ENCODE measurements around the gene KCTD14.
"Not testable (repeated sequence)": the region's sequence is repeated elsewhere in the genome, so short reads cannot be mapped to it uniquely, and the experiment has no call there.

Gene KCTD14

GRCh38 chr11:78039919-78040671 lies 17.0 kb upstream of the KCTD14 start:
- H3K4me1 ChIP-seq (ENCODE audit: insufficient read depth, low read length), result peaks cover 8% of the 10 kb centered on the region; the same call in 1 of the 2 replicates
- no peaks in the 10 kb centered on the region for H3K36me3 ChIP-seq (ENCODE audit: insufficient read depth, low read length)
- no peak overlapping the region for H3K9ac ChIP-seq (ENCODE audit: low read depth, low read length)
- H3K9me3 ChIP-seq (ENCODE audit: control insufficient read depth, insufficient read depth, low read length), result no peaks in the 10 kb centered on the region

DNA sequence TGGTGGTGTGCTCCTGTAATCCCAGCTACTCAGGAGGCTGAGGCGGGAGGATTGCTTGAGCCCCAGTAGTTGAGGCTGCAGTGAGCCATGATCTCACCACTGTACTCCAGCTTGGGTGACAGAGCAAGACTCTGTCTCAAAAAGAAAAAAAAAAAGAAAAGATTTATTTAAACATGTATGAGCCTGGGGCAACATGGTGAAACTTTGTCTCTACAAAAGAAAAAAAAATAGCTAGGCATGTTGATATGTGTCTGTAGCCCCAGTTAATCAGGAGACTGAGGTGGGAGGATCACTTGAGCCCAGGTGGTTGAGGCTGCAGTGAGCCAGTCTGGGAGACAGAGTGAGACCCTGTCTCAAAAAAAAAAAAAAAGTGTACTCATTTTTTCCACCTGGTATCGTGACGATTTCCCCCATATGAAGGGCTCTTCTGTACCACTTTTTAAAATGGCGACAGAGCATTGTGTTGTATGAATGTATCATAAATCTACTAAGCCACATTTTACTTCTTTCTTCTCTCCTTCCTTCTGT lies 16.4 kb upstream of the KCTD14 start:
- Histone ChIP-seq H3K9me3 (ENCODE audit: control insufficient read depth, insufficient read depth, low read length) (no peaks in the 10 kb centered on the region), H3K4me1 (ENCODE audit: insufficient read depth, low read length) (peaks cover 8% of the 10 kb centered on the region; the same call in 1 of the 2 replicates), H3K36me3 (ENCODE audit: insufficient read depth, low read length) (no peaks in the 10 kb centered on the region), H3K9ac (ENCODE audit: low read depth, low read length) (no peak overlapping the region)

GRCh38 chr11:78038697-78039313 lies 15.7 kb upstream of the KCTD14 start:
- H3K4me1 ChIP-seq (ENCODE audit: insufficient read depth, low read length), result peaks cover 8% of the 10 kb centered on the region; the same call in 1 of the 2 replicates
- H3K36me3 ChIP-seq (ENCODE audit: insufficient read depth, low read length), result no peaks in the 10 kb centered on the region
- H3K9ac ChIP-seq (ENCODE audit: low read depth, low read length), result no peak overlapping the region
- no peaks in the 10 kb centered on the region for H3K9me3 ChIP-seq (ENCODE audit: control insufficient read depth, insufficient read depth, low read length)

DNA sequence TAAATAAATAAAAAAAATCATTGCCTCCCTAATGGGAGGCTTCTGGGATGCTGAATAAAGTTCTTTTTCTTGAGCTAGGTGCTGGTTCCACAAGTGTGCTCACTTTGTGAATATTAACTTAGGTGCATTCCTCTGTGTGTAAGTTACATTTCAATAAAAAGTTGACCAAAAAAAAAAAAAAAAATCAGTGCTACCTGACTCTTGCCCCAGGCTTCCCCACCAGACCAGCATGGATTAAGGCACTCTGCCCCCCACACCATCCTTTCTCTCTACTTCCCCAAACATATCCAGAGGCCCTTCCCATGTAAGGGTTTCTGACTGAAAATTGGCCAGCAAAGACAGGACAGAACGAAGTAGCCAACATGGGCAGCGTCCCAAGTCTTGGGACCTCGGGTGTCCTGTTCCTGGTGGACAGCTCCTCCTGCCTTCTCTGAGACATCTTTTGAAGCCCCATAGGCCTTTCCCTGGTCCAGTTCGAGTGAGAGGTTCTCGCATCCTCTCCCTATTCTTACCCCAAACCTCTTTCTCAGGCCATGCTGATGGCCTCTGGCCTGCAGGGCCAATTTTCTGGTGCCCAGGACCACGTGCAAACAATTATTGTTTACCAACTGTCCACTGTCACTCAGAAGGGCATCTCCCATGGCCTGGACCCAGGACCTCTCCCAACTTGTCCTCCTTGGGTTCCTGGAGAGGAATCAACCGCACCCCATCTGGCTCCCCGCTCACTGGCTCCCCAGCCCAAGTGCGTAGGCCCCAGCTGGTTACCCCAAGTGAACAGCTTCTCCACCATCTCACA lies 14.9 kb upstream of the KCTD14 start:
- H3K36me3 ChIP-seq (ENCODE audit: insufficient read depth, low read length), result no peaks in the 10 kb centered on the region
- H3K9me3 ChIP-seq (ENCODE audit: control insufficient read depth, insufficient read depth, low read length), result no peaks in the 10 kb centered on the region
- no peak overlapping the region for H3K9ac ChIP-seq (ENCODE audit: low read depth, low read length)
- H3K4me1 ChIP-seq (ENCODE audit: insufficient read depth, low read length), result peaks cover 8% of the 10 kb centered on the region; the same call in 1 of the 2 replicates

DNA sequence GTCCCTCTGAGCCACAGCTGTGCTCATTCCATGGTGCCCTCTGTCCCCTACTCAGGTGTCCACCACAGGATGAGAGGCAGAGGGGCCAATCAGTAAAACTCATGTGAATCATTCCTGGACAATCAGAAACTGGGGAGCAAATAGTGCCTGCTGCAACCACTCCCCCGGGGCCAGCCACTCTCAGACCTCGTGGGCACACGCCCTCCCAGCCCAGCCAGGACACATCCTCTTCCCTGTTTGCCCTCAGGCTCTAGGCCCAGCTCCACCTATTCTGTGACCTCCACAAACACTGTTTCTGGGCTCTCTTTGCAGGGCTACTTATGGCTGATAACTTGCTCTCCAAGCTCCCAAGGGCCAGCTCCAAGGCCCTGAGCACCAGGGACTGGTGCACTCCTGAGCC lies 14.0 kb upstream of the KCTD14 start:
- Histone ChIP-seq H3K4me1 (ENCODE audit: insufficient read depth, low read length) (peaks cover 8% of the 10 kb centered on the region; the same call in 1 of the 2 replicates), H3K9me3 (ENCODE audit: control insufficient read depth, insufficient read depth, low read length) (no peaks in the 10 kb centered on the region), H3K36me3 (ENCODE audit: insufficient read depth, low read length) (no peaks in the 10 kb centered on the region), H3K9ac (ENCODE audit: low read depth, low read length) (no peak overlapping the region)

DNA sequence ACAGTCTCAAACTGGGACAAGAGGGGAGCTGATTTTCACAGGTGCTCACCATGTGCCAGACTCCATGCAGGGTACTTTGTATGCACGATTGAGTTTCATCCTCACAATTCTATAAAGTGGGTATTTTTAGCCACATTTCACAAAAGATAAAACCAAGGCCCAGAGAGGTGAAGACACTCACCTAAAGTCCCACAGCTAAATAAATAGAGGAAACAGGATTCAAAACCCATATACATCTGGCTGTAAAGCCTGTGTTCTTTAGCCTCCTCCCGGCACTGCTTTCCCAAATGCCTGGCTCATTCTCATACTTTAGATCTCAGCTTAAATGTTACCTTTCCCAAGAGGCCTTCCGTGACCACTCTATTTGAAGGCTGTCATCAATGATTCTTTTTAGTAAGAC lies 13.2 kb upstream of the KCTD14 start:
- H3K9ac ChIP-seq (ENCODE audit: low read depth, low read length), result no peak overlapping the region
- H3K36me3 ChIP-seq (ENCODE audit: insufficient read depth, low read length), result no peaks in the 10 kb centered on the region
- peaks cover 6% of the 10 kb centered on the region; the same call in 1 of the 2 replicates for H3K4me1 ChIP-seq (ENCODE audit: insufficient read depth, low read length)
- no peaks in the 10 kb centered on the region for H3K9me3 ChIP-seq (ENCODE audit: control insufficient read depth, insufficient read depth, low read length)

GRCh38 chr11:78034623-78035022 lies 11.5 kb upstream of the KCTD14 start:
- H3K4me1 ChIP-seq (ENCODE audit: insufficient read depth, low read length), result peaks cover 7% of the 10 kb centered on the region; the same call in 1 of the 2 replicates
- no peak overlapping the region for H3K9ac ChIP-seq (ENCODE audit: low read depth, low read length)
- no peaks in the 10 kb centered on the region for H3K9me3 ChIP-seq (ENCODE audit: control insufficient read depth, insufficient read depth, low read length)
- H3K36me3 ChIP-seq (ENCODE audit: insufficient read depth, low read length), result no peaks in the 10 kb centered on the region

DNA sequence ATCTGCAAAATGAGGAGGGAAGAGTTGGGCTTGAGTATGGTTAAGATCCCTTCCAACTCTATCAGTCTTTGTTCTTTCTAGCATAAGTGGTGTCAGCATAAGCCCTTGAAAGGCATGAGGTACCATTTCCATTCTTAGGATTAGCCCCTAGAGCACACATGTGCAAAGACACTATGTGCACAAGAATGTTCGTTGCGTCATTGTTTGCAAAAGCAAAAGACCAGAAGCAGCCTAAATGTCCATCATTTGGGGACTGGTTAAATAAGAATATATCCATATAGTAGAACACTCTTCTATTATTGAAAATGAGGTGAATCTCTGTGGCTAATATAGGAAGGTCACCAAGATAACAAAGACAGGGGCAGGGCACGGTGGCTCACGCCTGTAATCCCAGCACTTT lies 10.0 kb upstream of the KCTD14 start:
- no peaks in the 10 kb centered on the region for H3K9me3 ChIP-seq (ENCODE audit: control insufficient read depth, insufficient read depth, low read length)
- no peak overlapping the region for H3K9ac ChIP-seq (ENCODE audit: low read depth, low read length)
- H3K36me3 ChIP-seq (ENCODE audit: insufficient read depth, low read length), result no peaks in the 10 kb centered on the region
- H3K4me1 ChIP-seq (ENCODE audit: insufficient read depth, low read length), result peaks cover 7% of the 10 kb centered on the region; the same call in 1 of the 2 replicates

DNA sequence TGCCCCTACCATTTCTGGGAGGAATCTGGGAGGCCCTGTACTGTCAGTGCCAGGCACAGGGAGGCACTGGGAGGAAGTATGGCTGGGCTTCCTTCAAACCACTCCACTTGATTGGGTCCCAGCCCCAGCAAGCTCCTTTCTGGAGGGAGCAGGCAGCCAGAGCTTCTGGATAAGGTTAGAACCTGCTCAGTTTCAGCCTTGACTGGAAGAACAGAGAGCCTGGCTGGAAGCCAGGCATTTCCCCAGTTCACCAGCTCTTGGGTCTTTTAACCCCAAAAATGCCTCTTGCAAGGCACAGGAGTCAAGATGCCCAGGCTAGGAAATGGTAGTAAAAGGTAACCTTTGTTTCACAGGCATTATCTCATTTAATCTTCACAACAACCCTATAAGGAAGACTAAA lies 9.0 kb upstream of the KCTD14 start:
- peaks cover 7% of the 10 kb centered on the region; the same call in 1 of the 2 replicates for H3K4me1 ChIP-seq (ENCODE audit: insufficient read depth, low read length)
- no peaks in the 10 kb centered on the region for H3K9me3 ChIP-seq (ENCODE audit: control insufficient read depth, insufficient read depth, low read length)
- H3K9ac ChIP-seq (ENCODE audit: low read depth, low read length), result no peak overlapping the region
- H3K36me3 ChIP-seq (ENCODE audit: insufficient read depth, low read length), result no peaks in the 10 kb centered on the region

DNA sequence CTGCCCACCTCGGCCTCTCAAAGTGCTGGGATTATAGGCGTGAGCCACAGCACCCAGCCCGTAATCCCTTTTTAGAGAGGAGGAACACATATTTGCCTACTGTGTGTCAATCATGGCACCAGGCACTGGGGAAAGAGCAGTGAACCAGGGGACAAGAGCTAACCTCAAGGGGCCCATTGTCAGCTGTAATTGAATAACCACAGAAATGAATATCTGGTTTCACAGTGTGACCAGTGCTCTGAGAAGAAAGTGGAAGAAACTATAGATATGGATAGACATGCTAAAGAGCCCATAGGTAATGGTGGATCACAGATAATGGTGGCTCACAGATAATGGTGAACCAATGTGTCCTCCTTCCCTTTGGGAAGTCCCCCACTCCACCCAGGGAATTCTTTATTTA lies 8.6 kb upstream of the KCTD14 start:
- Histone ChIP-seq H3K4me1 (ENCODE audit: insufficient read depth, low read length) (peaks cover 7% of the 10 kb centered on the region; the same call in 1 of the 2 replicates), H3K36me3 (ENCODE audit: insufficient read depth, low read length) (no peaks in the 10 kb centered on the region), H3K9ac (ENCODE audit: low read depth, low read length) (no peak overlapping the region), H3K9me3 (ENCODE audit: control insufficient read depth, insufficient read depth, low read length) (no peaks in the 10 kb centered on the region)

DNA sequence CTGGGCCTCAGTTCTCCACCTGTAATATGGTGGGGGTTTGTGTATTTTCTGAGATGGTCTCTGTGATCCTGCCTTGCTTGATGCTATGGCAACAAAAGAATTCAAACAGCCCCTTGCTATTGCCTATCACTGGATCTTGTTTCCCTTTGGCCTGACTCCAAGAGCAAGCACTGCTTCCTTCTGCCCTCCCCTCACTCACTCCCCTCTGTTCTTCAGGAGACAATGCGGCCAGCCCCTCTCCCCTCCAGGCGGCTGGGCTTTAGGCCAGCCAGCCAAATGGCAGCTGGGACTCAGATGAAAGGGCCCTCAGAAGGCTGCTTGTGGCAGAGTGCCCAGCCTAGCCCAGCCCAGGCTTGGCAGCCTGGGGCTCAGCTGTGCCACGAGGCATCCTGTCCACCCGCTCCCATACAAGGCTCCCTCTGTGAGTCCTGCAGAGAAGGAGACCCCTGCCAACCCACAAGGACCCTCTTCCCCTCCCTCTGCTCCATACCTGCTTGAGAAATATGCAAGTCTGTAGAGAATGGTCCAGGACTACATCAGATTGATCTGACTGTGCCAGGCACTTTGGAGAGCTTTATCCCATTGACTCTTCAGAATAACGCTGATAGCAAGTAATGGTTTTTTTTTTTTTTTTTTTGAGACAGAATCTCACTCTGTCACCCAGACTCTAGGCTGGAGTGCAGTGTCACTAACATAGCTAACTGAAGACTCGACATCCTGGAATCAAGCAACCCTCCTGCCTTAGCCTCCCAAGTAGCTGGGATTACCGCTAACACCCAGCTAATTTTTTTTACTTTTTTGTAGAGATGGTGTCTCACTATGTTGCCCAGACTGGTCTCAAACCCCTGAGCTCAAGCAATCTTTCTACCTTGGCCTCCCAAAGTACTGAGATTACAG lies 7.6 kb upstream of the KCTD14 start:
- Histone ChIP-seq H3K36me3 (ENCODE audit: insufficient read depth, low read length) (no peaks in the 10 kb centered on the region), H3K9ac (ENCODE audit: low read depth, low read length) (no peak overlapping the region), H3K4me1 (ENCODE audit: insufficient read depth, low read length) (peaks cover 7% of the 10 kb centered on the region; the same call in 1 of the 2 replicates), H3K9me3 (ENCODE audit: control insufficient read depth, insufficient read depth, low read length) (no peaks in the 10 kb centered on the region)

DNA sequence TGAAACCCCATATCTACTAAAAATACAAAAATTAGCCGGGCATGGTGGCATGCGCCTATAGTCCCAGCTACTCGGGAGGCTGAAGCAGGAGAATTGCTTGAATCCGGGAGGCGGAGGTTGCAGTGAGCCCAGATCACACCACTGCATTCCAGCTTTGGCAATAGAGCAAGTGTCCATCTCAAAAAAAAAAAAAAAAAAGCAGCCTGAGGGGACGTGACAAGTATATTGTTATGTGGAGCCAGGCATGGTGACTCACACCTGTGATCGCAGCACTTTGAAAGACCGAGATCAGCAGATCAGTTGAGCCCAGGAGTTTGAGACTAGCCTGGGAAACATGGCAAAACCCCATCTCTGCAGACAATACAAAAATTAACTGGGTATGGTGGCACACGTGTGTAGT lies 5.3 kb upstream of the KCTD14 start:
- not testable (repeated sequence) for H3K4me1 ChIP-seq (ENCODE audit: insufficient read depth, low read length); H3K9ac ChIP-seq (ENCODE audit: low read depth, low read length); H3K9me3 ChIP-seq (ENCODE audit: control insufficient read depth, insufficient read depth, low read length); H3K36me3 ChIP-seq (ENCODE audit: insufficient read depth, low read length)

DNA sequence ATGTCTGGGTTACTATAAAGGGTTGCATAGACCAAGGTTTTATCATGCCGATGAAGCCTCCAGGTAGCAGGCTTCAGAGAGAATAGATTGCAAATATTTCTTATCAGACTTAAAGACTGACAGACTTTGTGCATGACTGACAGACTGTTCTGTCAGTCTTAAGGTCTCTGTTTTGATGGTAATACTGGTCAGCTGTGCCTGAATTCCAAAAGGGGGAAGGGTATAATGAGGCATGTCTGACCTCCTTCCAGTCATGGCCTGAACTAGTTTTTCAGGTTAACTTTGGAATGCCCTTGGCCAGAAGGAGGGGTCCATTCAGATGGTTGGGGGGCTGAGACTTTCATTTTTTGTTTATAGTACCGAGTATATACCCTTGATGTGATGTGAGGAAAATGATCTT lies 4.7 kb upstream of the KCTD14 start:
- Histone ChIP-seq H3K4me1 (ENCODE audit: insufficient read depth, low read length) (peaks cover 7% of the 10 kb centered on the region; the same call in 1 of the 2 replicates), H3K36me3 (ENCODE audit: insufficient read depth, low read length) (no peaks in the 10 kb centered on the region), H3K9ac (ENCODE audit: low read depth, low read length) (no peak overlapping the region), H3K9me3 (ENCODE audit: control insufficient read depth, insufficient read depth, low read length) (no peaks in the 10 kb centered on the region)

Data from ES-I3 (cell line).